Heart left ventricle (tissue), 13 donors: Measurements from ENCODE around the gene CHRNA7.

Experiments
- POLR2A ChIP-seq, 2 donors: fragments of 450-650 bp; IDR thresholded peaks; one replicate each; pipeline ENCODE4 v1.6.1; 2017; ENCODE audit warnings: antibody characterized with exemption in 2 of 2, mild to moderate bottlenecking in 2 of 2, moderate library complexity in 2 of 2
- TF ChIP-seq, protein P1 (sequence below), 12 donors: fragments of 200-600 bp; sonication (generic) in 4 of 12; IDR thresholded peaks; one replicate each; pipeline versions ENCODE4 v1.5.0 to v1.8.0; 2018 to 2022; ENCODE audit warnings: antibody characterized with exemption in 12 of 12, mild to moderate bottlenecking in 5 of 12
- donor health status: ischemic (EF 13 %, LVEDD 7.1; RV severe dilation, severe dysfunction).
- donor health status: DM: no; HTN: yes; CAD: no.
- donor health status: DM: no; HTN: no; CAD: no.
- donor health status: ischemic (EF 25% LVEDD 6.9; RV normal size, moderate dysfunction).
- donor health status: ischemic (EF 25% LVEDD 5.7; RV mildly dilated, moderate dysfunction).
- donor health status: ischemic (EF 35%, LVEDD 5.7; RV mildly dilated, moderate dysfunction).
- donor health status: nonischemic (EF 11% LVEDD 7.7; RV severe dilation, severe dysfunction).
- donor health status: DM: yes; HTN: yes; CAD: no.
- donor health status: PGD.
- donor health status: ischemic (EF 29% LVEDD 5.4; RV normal size, mild dysfunction).
- donor health status: nonischemic (EF 23%, LVEDD 6.1; RV moderate dilation, normal function).

GRCh38 chr15:32096916-32097617 is 66.8 kb downstream of the CHRNA7 start:
- TF ChIP-seq, protein P1, sequence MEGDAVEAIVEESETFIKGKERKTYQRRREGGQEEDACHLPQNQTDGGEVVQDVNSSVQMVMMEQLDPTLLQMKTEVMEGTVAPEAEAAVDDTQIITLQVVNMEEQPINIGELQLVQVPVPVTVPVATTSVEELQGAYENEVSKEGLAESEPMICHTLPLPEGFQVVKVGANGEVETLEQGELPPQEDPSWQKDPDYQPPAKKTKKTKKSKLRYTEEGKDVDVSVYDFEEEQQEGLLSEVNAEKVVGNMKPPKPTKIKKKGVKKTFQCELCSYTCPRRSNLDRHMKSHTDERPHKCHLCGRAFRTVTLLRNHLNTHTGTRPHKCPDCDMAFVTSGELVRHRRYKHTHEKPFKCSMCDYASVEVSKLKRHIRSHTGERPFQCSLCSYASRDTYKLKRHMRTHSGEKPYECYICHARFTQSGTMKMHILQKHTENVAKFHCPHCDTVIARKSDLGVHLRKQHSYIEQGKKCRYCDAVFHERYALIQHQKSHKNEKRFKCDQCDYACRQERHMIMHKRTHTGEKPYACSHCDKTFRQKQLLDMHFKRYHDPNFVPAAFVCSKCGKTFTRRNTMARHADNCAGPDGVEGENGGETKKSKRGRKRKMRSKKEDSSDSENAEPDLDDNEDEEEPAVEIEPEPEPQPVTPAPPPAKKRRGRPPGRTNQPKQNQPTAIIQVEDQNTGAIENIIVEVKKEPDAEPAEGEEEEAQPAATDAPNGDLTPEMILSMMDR (IDR thresholded peaks at IDR 0.05), result no peak
- no peak for TF ChIP-seq POLR2A (IDR thresholded peaks at IDR 0.05)
